HL-60 (cell line): ENCODE measurements around the gene CHERP.

Source experiments
- GABPA ChIP-seq: IDR thresholded peaks from 2 replicates; pipeline ENCODE4 v1.6.1; 2012; ENCODE audit warnings: low read depth
- TF ChIP-seq, protein P1 (sequence below): IDR thresholded peaks from one replicate; pipeline ENCODE4 v1.5.1; 2011; ENCODE audit warnings: low read length, control low read depth, inconsistent platforms; ENCODE audit not compliant: insufficient read depth

DNA sequence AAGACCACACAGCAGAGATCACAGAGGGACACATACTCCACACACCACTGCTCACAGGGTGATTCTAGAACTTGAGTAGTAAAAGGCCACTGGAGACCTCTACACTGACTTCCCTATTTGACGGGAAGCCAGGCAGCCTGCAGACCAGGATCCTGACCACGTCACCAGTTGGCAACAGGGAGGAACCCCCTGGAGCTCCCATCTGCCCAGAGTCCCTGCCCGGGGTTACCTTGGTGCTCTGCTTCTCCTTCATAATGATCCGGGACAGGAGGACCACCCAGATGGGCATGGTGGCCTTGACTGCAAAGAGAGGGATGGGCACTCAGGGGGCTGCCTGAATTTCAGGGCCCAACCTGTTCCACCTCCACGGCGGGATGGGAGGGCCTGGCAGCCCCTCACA, 29.0 kb upstream of the CHERP start:
- TF ChIP-seq, protein P1, sequence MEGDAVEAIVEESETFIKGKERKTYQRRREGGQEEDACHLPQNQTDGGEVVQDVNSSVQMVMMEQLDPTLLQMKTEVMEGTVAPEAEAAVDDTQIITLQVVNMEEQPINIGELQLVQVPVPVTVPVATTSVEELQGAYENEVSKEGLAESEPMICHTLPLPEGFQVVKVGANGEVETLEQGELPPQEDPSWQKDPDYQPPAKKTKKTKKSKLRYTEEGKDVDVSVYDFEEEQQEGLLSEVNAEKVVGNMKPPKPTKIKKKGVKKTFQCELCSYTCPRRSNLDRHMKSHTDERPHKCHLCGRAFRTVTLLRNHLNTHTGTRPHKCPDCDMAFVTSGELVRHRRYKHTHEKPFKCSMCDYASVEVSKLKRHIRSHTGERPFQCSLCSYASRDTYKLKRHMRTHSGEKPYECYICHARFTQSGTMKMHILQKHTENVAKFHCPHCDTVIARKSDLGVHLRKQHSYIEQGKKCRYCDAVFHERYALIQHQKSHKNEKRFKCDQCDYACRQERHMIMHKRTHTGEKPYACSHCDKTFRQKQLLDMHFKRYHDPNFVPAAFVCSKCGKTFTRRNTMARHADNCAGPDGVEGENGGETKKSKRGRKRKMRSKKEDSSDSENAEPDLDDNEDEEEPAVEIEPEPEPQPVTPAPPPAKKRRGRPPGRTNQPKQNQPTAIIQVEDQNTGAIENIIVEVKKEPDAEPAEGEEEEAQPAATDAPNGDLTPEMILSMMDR, result no peak
- no peak for TF ChIP-seq GABPA
